ENCODE measurements around the gene PTPRE.

Gene PTPRE

DNA sequence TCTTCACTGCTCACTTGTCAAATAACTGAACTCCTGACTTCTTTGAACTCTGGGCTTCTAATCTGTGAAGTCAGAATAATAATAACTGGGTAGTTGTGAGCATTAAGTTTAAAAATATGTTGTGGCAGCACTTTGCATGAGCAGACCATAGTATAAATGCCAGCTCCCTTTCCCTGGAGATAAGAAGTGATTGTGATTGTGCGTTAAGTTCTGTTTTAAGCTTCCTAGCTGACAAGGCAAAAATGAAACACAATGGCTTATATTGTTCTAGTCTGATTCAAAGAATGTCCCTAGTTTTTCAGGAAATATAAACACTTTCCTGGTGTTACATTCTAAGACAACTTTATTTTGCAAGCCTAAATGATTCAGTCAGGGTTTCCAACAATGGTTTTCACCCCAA, 61.8 kb downstream of the PTPRE start:
- Mint-ChIP-seq H3K27ac (no peak overlapping the region), H3K9me3 (no peaks in the 10 kb centered on the region), H3K4me3 (no peak overlapping the region), H3K27me3 (peaks cover 18% of the 10 kb centered on the region), H3K4me1 (no peaks in the 10 kb centered on the region)
- DNase-seq (no peak), ATAC-seq (no peak)

DNA sequence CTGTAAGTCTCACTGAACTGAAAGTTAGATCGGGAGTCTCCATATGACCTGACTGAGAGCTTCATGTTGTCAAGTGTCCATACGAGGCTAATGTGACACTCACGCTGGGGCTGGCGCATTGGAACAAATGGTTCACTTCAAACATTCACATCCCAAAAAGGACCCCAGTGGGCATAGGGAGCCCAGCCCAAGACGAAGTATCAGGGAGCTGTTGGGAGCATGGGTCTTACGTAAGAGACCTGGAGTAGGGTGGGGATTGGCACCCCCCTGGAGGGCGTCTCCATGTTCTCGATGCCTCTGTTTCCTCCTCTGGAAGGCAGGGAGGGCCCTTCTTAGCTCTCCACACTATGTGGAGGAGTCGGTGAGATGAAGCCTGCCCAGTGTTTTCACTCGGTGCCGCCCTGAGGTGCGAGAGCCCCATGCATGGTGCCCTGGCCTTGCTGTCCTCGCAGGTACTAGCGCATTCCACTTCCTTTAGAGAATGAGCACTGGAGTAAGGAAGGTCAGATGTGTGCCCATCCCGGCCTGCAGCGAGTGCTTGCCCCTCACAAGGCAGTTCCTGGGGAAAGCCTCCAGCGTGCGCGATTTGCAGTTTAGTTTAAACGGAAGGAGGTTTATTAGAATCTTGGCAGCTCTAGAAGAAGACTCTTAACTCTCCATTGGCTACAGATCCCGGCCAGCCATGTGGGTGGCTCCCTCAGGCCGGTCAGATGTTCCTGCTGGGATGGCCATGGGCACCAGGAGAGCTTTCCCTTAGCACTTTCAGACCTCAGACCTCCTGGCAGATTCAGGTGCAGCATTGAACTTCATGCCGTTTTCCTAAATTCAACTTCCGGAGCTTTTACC, 64.4 kb downstream of the PTPRE start:
- no peak for ATAC-seq

GRCh38 chr10:127971963-127972615, 65.2 kb downstream of the PTPRE start:
- Mint-ChIP-seq H3K9me3 (no peaks in the 10 kb centered on the region), H3K4me1 (no peaks in the 10 kb centered on the region), H3K27ac (peak overlapping the region in 1 of 2 donors; percentile 49), H3K27me3 (peaks cover 46% of the 10 kb centered on the region), H3K4me3 (no peak overlapping the region)
- no peak for DNase-seq
- no peak for ATAC-seq

More for the DNA sequence above, 64.4 kb downstream of the PTPRE start:
- Mint-ChIP-seq H3K4me1 (no peaks in the 10 kb centered on the region), H3K27ac (no peak overlapping the region), H3K27me3 (peaks cover 44% of the 10 kb centered on the region), H3K4me3 (no peak overlapping the region), H3K9me3 (no peaks in the 10 kb centered on the region)
- no peak for DNase-seq

- H3K4me3 Mint-ChIP-seq: no peak overlapping the region
- H3K27me3 Mint-ChIP-seq: peaks cover 53% of the 10 kb centered on the region
- ATAC-seq (no peak), DNase-seq (no peak)
- peaks cover 6% of the 10 kb centered on the region for H3K4me1 Mint-ChIP-seq
- H3K27ac Mint-ChIP-seq: no peak overlapping the region
- no peaks in the 10 kb centered on the region for H3K9me3 Mint-ChIP-seq
Measured at GRCh38 chr10:127972751-127973357, 66.0 kb downstream of the PTPRE start.

- no peak overlapping the region for H3K27ac Mint-ChIP-seq
- no peak overlapping the region for H3K4me3 Mint-ChIP-seq
- no peaks in the 10 kb centered on the region for H3K9me3 Mint-ChIP-seq
- peaks cover 55% of the 10 kb centered on the region for H3K27me3 Mint-ChIP-seq
- peaks cover 7% of the 10 kb centered on the region for H3K4me1 Mint-ChIP-seq
- ATAC-seq (no peak), DNase-seq (no peak)
Measured at GRCh38 chr10:127973791-127974311, 66.9 kb downstream of the PTPRE start.

DNA sequence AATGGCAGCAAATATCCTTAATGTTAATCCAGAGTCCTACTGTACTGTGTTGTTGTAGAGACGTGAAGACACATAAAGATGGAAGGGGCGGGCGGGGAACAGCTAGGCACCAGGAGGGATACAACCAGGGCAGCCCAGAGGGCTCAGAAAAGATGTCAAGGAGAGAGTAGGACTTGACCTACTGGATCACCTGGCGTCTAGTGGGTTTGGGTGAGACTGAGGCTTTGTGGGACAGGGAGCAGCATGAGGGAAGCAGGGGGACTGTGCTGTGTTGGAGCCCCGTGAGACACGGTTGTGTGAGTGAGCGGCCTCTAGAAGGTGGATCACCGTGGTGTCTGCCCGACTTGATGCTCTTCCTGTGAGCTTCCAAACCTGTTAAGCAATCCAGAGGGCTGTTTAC, 68.0 kb downstream of the PTPRE start:
- DNase-seq (no peak), ATAC-seq (no peak)
- Mint-ChIP-seq H3K27me3 (peaks cover 55% of the 10 kb centered on the region), H3K4me1 (peaks cover 7% of the 10 kb centered on the region), H3K4me3 (no peak overlapping the region), H3K27ac (no peak overlapping the region), H3K9me3 (peaks cover 3 to 5% of the 10 kb centered on the region in 2 donors)

- peaks cover 55% of the 10 kb centered on the region for H3K27me3 Mint-ChIP-seq
- no peak overlapping the region for H3K27ac Mint-ChIP-seq
- no peak for DNase-seq
- H3K9me3 Mint-ChIP-seq: peaks cover 14 to 17% of the 10 kb centered on the region in 2 donors
- no peak for ATAC-seq
- peaks cover 7% of the 10 kb centered on the region for H3K4me1 Mint-ChIP-seq
- no peak overlapping the region for H3K4me3 Mint-ChIP-seq
Measured at GRCh38 chr10:127976286-127976685, 69.4 kb downstream of the PTPRE start.

- Mint-ChIP-seq H3K27ac (no peak overlapping the region), H3K4me3 (no peak overlapping the region)
Measured at GRCh38 chr10:127976701-127977356, 69.9 kb downstream of the PTPRE start.

GRCh38 chr10:127977357-127978009, 70.6 kb downstream of the PTPRE start:
- peaks cover 15 to 17% of the 10 kb centered on the region in 2 donors for H3K9me3 Mint-ChIP-seq
- peak overlapping the region in 1 of 2 donors; percentile 26 for H3K4me3 Mint-ChIP-seq
- H3K4me1 Mint-ChIP-seq: peaks cover 7% of the 10 kb centered on the region
- DNase-seq: no peak
- peak overlapping the region in 1 of 2 donors; percentile 19 for H3K27ac Mint-ChIP-seq
- peaks cover 49% of the 10 kb centered on the region for H3K27me3 Mint-ChIP-seq
- ATAC-seq: peak; percentile 52

More at GRCh38 chr10:127976701-127977356, 69.9 kb downstream of the PTPRE start:
- peaks cover 15 to 17% of the 10 kb centered on the region in 2 donors for H3K9me3 Mint-ChIP-seq
- no peak for ATAC-seq
- DNase-seq: no peak
- H3K4me1 Mint-ChIP-seq: peaks cover 7% of the 10 kb centered on the region
- peaks cover 55% of the 10 kb centered on the region for H3K27me3 Mint-ChIP-seq

GRCh38 chr10:127978481-127978880, 71.6 kb downstream of the PTPRE start:
- no peak for ATAC-seq
- peaks cover 15 to 17% of the 10 kb centered on the region in 2 donors for H3K9me3 Mint-ChIP-seq
- peaks cover 41% of the 10 kb centered on the region for H3K27me3 Mint-ChIP-seq
- no peak overlapping the region for H3K27ac Mint-ChIP-seq
- H3K4me1 Mint-ChIP-seq: peaks cover 8% of the 10 kb centered on the region
- no peak for DNase-seq
- H3K4me3 Mint-ChIP-seq: no peak overlapping the region

DNA sequence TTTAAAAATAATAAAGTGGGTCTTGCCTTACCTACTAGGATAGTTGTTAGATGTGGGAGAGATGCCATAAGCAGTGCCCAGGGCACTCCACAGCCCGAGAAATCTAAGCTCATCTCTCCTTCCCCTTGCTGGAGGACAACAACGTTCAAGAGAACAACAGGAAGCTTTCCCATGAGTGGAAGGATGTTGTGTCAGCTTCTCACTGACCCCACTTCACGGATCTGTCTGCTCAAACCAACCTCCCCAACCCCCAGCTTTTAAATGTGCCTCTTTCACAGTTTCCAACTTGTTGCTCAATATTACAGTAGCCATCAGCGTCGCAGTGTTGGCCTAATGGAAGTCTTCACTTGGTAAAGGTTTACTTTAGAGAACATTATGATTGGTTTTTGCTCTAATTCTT, 72.1 kb downstream of the PTPRE start:
- Mint-ChIP-seq H3K9me3 (peaks cover 15 to 17% of the 10 kb centered on the region in 2 donors), H3K27ac (no peak overlapping the region), H3K4me3 (no peak overlapping the region), H3K27me3 (peaks cover 41% of the 10 kb centered on the region), H3K4me1 (peaks cover 12% of the 10 kb centered on the region)
- DNase-seq (no peak), ATAC-seq (no peak)

DNA sequence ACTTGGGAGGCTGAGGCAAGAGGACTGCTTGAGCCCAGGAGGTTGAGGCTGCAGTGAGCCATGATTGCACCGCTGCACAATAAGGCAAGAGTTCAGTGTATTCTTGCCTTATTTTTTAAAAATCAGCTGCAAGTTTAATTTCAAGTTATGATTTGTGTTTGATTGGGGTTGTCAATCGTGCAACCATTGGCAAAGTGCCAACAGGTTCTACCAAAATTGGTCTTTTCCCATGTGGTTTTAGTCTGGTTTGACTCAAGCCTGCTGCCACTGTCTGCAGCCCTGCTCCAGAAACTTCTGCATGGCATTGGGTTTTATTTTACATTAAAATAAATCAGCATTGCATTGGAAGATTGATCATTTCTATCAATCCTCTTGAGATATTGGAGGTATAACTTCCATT, 72.7 kb downstream of the PTPRE start:
- DNase-seq (no peak), ATAC-seq (no peak)
- peaks cover 18% of the 10 kb centered on the region in 2 donors for H3K9me3 Mint-ChIP-seq
- H3K27me3 Mint-ChIP-seq: peaks cover 41% of the 10 kb centered on the region
- H3K4me1 Mint-ChIP-seq: peaks cover 14% of the 10 kb centered on the region
- H3K4me3 Mint-ChIP-seq: no peak overlapping the region
- H3K27ac Mint-ChIP-seq: no peak overlapping the region

GRCh38 chr10:127980898-127981297, 74.0 kb downstream of the PTPRE start:
- Mint-ChIP-seq H3K27me3 (peaks cover 32% of the 10 kb centered on the region), H3K4me3 (no peak overlapping the region), H3K27ac (no peak overlapping the region), H3K9me3 (peaks cover 21 to 22% of the 10 kb centered on the region in 2 donors), H3K4me1 (peaks cover 17% of the 10 kb centered on the region)
- ATAC-seq (no peak), DNase-seq (no peak)

DNA sequence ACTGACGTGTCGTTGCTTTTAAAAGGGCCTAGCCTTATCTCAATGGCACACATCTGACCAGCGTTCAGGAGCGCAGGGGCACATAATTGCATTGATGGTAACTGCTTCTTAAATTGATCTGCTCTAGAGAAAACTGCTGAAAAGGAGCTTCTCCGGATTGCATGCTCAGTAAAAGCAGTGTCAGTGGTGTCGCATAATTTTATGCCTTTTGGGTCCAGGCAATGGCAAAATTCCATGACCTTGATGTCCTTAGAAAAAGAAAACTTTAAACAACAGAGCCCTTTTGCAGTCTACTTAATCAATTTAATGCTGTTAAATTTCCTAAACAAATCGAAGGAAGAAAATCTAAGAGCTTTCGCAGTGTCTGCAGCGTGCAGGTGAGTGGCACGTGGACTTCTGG, 75.7 kb downstream of the PTPRE start:
- peaks cover 22% of the 10 kb centered on the region for H3K27me3 Mint-ChIP-seq
- H3K4me1 Mint-ChIP-seq: peaks cover 24% of the 10 kb centered on the region
- H3K4me3 Mint-ChIP-seq: no peak overlapping the region
- ATAC-seq: no peak
- no peak for DNase-seq
- H3K27ac Mint-ChIP-seq: no peak overlapping the region
- H3K9me3 Mint-ChIP-seq: peaks cover 22 to 25% of the 10 kb centered on the region in 2 donors

Data from stimulated activated naive CD8-positive, alpha-beta T cell treated with anti-CD3 and anti-CD28 coated beads, Interleukin-15, amount 100 ng/mL, for 72 hours (primary cell).